ENCODE data around the gene SLC22A2. TPM values are rescaled to one million over a fixed set of nuclear protein-coding genes. Genes with fewer than 3 reads are reported as not detected.

Gene SLC22A2
- total RNA-seq, 1 experiment from 2014 or later: 0.96 TPM

DNA sequence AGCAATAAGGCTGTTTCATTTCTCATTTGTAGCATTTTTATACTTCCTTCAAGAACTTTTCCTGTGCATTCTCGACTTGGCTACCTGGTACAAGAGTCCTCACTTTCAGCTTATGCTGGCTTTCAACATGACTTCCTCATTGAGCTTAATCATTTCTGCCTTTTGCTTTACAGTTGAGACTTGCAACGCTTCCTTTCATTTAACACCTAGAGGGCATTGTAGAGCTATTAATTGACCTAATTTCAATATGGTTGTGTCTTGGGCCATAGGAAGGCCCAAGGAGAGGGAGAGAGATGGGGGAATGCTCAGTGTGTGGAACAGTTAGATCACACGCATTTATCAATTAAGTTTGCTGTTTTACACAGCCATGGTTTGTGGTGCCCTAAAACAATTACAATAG, 37.2 kb downstream of the SLC22A2 start:
- ChIA-PET CTCF (interaction anchor here (0.6 to 3.7 kb wide), 27 partner anchors 11 to 234 kb away, joined by 3 to 49 read pairs (median 4); no protein-coding TSS in a partner anchor), POLR2A (no interaction called here)
- ATAC-seq: peak; percentile 60

DNA sequence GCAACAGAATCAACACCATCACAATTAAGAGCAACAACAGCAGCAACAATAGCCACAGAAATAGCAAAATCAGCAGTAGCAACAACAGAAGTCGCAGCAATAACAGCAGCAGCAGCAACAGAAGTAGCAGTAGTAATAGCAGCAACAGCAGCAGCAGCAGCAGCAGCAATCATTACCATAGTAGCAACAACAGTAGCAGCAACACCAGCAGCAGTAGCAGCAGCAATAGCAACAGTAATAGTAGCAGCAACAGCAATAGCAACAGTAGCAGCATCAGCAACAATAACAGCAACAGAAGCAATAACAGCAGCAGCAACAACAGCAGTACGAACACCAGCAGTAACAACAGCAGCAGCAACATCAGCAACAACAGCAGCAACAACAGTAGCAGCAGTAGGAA, 39.8 kb downstream of the SLC22A2 start:
- ATAC-seq: no peak
- Mint-ChIP-seq H3K4me1 (peaks cover 32% of the 10 kb centered on the region), H3K27ac (no peak overlapping the region), H3K9me3 (peaks cover 41% of the 10 kb centered on the region), H3K27me3 (ENCODE audit: low read depth) (peaks cover 5% of the 10 kb centered on the region), H3K36me3 (peaks cover 31% of the 10 kb centered on the region), H3K4me3 (no peak overlapping the region)
- POLR2A ChIA-PET: no interaction called here
- DNase-seq (ENCODE audit: low spot score): no peak
- TF ChIP-seq, protein P1, sequence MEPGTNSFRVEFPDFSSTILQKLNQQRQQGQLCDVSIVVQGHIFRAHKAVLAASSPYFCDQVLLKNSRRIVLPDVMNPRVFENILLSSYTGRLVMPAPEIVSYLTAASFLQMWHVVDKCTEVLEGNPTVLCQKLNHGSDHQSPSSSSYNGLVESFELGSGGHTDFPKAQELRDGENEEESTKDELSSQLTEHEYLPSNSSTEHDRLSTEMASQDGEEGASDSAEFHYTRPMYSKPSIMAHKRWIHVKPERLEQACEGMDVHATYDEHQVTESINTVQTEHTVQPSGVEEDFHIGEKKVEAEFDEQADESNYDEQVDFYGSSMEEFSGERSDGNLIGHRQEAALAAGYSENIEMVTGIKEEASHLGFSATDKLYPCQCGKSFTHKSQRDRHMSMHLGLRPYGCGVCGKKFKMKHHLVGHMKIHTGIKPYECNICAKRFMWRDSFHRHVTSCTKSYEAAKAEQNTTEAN (CRISPR knock-in tag; IDR thresholded peaks at IDR 0.05): no peak
- TF ChIP-seq, protein P2, sequence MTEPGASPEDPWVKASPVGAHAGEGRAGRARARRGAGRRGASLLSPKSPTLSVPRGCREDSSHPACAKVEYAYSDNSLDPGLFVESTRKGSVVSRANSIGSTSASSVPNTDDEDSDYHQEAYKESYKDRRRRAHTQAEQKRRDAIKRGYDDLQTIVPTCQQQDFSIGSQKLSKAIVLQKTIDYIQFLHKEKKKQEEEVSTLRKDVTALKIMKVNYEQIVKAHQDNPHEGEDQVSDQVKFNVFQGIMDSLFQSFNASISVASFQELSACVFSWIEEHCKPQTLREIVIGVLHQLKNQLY (CRISPR knock-in tag; IDR thresholded peaks at IDR 0.05): no peak
- TF ChIP-seq, protein P3, sequence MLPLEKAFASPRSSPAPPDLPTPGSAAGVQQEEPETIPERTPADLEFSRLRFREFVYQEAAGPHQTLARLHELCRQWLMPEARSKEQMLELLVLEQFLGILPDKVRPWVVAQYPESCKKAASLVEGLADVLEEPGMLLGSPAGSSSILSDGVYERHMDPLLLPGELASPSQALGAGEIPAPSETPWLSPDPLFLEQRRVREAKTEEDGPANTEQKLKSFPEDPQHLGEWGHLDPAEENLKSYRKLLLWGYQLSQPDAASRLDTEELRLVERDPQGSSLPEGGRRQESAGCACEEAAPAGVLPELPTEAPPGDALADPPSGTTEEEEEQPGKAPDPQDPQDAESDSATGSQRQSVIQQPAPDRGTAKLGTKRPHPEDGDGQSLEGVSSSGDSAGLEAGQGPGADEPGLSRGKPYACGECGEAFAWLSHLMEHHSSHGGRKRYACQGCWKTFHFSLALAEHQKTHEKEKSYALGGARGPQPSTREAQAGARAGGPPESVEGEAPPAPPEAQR (CRISPR knock-in tag; IDR thresholded peaks at IDR 0.05): no peak
- no peak for TF ChIP-seq FOXK1 (CRISPR knock-in tag; IDR thresholded peaks at IDR 0.05)
- CTCF ChIA-PET: no interaction called here

More for the DNA sequence above, 37.2 kb downstream of the SLC22A2 start:
- H3K4me1 Mint-ChIP-seq: peaks cover 47% of the 10 kb centered on the region
- no peak for TF ChIP-seq SP1 (CRISPR knock-in tag; conservative IDR thresholded peaks at IDR 0.05)
- TF ChIP-seq, protein P4, sequence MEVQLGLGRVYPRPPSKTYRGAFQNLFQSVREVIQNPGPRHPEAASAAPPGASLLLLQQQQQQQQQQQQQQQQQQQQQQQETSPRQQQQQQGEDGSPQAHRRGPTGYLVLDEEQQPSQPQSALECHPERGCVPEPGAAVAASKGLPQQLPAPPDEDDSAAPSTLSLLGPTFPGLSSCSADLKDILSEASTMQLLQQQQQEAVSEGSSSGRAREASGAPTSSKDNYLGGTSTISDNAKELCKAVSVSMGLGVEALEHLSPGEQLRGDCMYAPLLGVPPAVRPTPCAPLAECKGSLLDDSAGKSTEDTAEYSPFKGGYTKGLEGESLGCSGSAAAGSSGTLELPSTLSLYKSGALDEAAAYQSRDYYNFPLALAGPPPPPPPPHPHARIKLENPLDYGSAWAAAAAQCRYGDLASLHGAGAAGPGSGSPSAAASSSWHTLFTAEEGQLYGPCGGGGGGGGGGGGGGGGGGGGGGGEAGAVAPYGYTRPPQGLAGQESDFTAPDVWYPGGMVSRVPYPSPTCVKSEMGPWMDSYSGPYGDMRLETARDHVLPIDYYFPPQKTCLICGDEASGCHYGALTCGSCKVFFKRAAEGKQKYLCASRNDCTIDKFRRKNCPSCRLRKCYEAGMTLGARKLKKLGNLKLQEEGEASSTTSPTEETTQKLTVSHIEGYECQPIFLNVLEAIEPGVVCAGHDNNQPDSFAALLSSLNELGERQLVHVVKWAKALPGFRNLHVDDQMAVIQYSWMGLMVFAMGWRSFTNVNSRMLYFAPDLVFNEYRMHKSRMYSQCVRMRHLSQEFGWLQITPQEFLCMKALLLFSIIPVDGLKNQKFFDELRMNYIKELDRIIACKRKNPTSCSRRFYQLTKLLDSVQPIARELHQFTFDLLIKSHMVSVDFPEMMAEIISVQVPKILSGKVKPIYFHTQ (CRISPR knock-in tag; IDR thresholded peaks at IDR 0.05): no peak
- TF ChIP-seq, protein P5, sequence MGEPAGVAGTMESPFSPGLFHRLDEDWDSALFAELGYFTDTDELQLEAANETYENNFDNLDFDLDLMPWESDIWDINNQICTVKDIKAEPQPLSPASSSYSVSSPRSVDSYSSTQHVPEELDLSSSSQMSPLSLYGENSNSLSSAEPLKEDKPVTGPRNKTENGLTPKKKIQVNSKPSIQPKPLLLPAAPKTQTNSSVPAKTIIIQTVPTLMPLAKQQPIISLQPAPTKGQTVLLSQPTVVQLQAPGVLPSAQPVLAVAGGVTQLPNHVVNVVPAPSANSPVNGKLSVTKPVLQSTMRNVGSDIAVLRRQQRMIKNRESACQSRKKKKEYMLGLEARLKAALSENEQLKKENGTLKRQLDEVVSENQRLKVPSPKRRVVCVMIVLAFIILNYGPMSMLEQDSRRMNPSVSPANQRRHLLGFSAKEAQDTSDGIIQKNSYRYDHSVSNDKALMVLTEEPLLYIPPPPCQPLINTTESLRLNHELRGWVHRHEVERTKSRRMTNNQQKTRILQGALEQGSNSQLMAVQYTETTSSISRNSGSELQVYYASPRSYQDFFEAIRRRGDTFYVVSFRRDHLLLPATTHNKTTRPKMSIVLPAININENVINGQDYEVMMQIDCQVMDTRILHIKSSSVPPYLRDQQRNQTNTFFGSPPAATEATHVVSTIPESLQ (CRISPR knock-in tag; IDR thresholded peaks at IDR 0.05): no peak
- TF ChIP-seq ESRRA (CRISPR knock-in tag; IDR thresholded peaks at IDR 0.05; ENCODE audit: borderline replicate concordance): no peak
- no peak for TF ChIP-seq GTF2I (CRISPR knock-in tag; conservative IDR thresholded peaks at IDR 0.05)
- no peak for TF ChIP-seq JUN (CRISPR knock-in tag; IDR thresholded peaks at IDR 0.05)
- no peak for TF ChIP-seq NR1H2 (CRISPR knock-in tag; IDR thresholded peaks at IDR 0.05)
- no peak for TF ChIP-seq ZNF423 (CRISPR knock-in tag; IDR thresholded peaks at IDR 0.05)
- TF ChIP-seq SMAD3 (CRISPR knock-in tag; IDR thresholded peaks at IDR 0.05; ENCODE audit: borderline replicate concordance): no peak
- TF ChIP-seq, protein P6, sequence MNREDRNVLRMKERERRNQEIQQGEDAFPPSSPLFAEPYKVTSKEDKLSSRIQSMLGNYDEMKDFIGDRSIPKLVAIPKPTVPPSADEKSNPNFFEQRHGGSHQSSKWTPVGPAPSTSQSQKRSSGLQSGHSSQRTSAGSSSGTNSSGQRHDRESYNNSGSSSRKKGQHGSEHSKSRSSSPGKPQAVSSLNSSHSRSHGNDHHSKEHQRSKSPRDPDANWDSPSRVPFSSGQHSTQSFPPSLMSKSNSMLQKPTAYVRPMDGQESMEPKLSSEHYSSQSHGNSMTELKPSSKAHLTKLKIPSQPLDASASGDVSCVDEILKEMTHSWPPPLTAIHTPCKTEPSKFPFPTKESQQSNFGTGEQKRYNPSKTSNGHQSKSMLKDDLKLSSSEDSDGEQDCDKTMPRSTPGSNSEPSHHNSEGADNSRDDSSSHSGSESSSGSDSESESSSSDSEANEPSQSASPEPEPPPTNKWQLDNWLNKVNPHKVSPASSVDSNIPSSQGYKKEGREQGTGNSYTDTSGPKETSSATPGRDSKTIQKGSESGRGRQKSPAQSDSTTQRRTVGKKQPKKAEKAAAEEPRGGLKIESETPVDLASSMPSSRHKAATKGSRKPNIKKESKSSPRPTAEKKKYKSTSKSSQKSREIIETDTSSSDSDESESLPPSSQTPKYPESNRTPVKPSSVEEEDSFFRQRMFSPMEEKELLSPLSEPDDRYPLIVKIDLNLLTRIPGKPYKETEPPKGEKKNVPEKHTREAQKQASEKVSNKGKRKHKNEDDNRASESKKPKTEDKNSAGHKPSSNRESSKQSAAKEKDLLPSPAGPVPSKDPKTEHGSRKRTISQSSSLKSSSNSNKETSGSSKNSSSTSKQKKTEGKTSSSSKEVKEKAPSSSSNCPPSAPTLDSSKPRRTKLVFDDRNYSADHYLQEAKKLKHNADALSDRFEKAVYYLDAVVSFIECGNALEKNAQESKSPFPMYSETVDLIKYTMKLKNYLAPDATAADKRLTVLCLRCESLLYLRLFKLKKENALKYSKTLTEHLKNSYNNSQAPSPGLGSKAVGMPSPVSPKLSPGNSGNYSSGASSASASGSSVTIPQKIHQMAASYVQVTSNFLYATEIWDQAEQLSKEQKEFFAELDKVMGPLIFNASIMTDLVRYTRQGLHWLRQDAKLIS (CRISPR knock-in tag; IDR thresholded peaks at IDR 0.05; ENCODE audit: borderline replicate concordance): no peak
- TF ChIP-seq SMAD4 (CRISPR knock-in tag; IDR thresholded peaks at IDR 0.05): no peak
- no peak for TF ChIP-seq OVOL2 (CRISPR knock-in tag; IDR thresholded peaks at IDR 0.05; ENCODE audit: borderline replicate concordance)
- TF ChIP-seq RELA (CRISPR knock-in tag; IDR thresholded peaks at IDR 0.05; ENCODE audit: borderline replicate concordance): no peak
- TF ChIP-seq, protein P7, sequence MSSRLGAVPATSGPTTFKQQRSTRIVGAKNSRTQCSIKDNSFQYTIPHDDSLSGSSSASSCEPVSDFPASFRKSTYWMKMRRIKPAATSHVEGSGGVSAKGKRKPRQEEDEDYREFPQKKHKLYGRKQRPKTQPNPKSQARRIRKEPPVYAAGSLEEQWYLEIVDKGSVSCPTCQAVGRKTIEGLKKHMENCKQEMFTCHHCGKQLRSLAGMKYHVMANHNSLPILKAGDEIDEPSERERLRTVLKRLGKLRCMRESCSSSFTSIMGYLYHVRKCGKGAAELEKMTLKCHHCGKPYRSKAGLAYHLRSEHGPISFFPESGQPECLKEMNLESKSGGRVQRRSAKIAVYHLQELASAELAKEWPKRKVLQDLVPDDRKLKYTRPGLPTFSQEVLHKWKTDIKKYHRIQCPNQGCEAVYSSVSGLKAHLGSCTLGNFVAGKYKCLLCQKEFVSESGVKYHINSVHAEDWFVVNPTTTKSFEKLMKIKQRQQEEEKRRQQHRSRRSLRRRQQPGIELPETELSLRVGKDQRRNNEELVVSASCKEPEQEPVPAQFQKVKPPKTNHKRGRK (CRISPR knock-in tag; IDR thresholded peaks at IDR 0.05; ENCODE audit: borderline replicate concordance): no peak
- TF ChIP-seq TEAD1 (CRISPR knock-in tag; IDR thresholded peaks at IDR 0.05): no peak
- DNase-seq (ENCODE audit: low spot score): no peak
- peaks cover 30% of the 10 kb centered on the region for H3K9me3 Mint-ChIP-seq
- H3K4me3 Mint-ChIP-seq: no peak overlapping the region
- peaks cover 15% of the 10 kb centered on the region for H3K36me3 Mint-ChIP-seq
- H3K27me3 Mint-ChIP-seq (ENCODE audit: low read depth): no peaks in the 10 kb centered on the region; the same call in 1 of the 2 replicates
- H3K27ac Mint-ChIP-seq: peak overlapping the region; percentile 18; the same call in 1 of the 2 replicates
